ENCODE data around the gene TTK.

The TTK gene

GRCh38 chr6:80004173-80005072 lies at the start of gene TTK:
TSS of gene TTK (plus strand) at chr6:80004649. CDS start at chr6:80005844, 1,195 bp downstream.
- DNase-seq = peak; percentile 96

GRCh38 chr6:79954849-79955248 lies 49.6 kb upstream of the TTK start:
- DNase-seq = no peak

- DNase-seq = no peak
These were observed 39.8 kb upstream of the TTK start for GRCh38 chr6:79964607-79965081.

GRCh38 chr6:79967178-79967577 lies 37.3 kb upstream of the TTK start:
- no peak for DNase-seq

GRCh38 chr6:79969784-79970183 lies 34.7 kb upstream of the TTK start:
- no peak for DNase-seq

- no peak for DNase-seq
These were observed 33.3 kb upstream of the TTK start for GRCh38 chr6:79971193-79971592.

GRCh38 chr6:79981652-79982051 lies 22.8 kb upstream of the TTK start:
- DNase-seq = no peak

GRCh38 chr6:79984261-79984660 lies 20.2 kb upstream of the TTK start:
- DNase-seq = no peak

- DNase-seq = no peak
These were observed 19.3 kb upstream of the TTK start for GRCh38 chr6:79985128-79985527.

- DNase-seq = no peak
These were observed 14.8 kb upstream of the TTK start for GRCh38 chr6:79989641-79990040.

- DNase-seq = no peak
These were observed 11.2 kb upstream of the TTK start for GRCh38 chr6:79993012-79993910.

- no peak for DNase-seq
These were observed 10.5 kb upstream of the TTK start for GRCh38 chr6:79993911-79994309.

GRCh38 chr6:79997728-79998127 lies 6.7 kb upstream of the TTK start:
- no peak for DNase-seq

- DNase-seq = no peak
These were observed 3.1 kb upstream of the TTK start for GRCh38 chr6:80001337-80001736.

GRCh38 chr6:80003826-80004172 lies 650 bp upstream of the TTK start:
- no peak for DNase-seq

- DNase-seq = no peak
These were observed 957 bp downstream of the TTK start for GRCh38 chr6:80005406-80005805.

GRCh38 chr6:80006541-80006940 lies 2.1 kb downstream of the TTK start:
- no peak for DNase-seq

- no peak for DNase-seq
These were observed 5.1 kb downstream of the TTK start for GRCh38 chr6:80009531-80009930.

GRCh38 chr6:80010288-80010687 lies 5.8 kb downstream of the TTK start:
- DNase-seq = no peak

- DNase-seq = no peak
These were observed 11.5 kb downstream of the TTK start for GRCh38 chr6:80015839-80016435.

- DNase-seq = no peak
These were observed 16.1 kb downstream of the TTK start for GRCh38 chr6:80020381-80021120.

- no peak for DNase-seq
These were observed 16.7 kb downstream of the TTK start for GRCh38 chr6:80021131-80021530.

- no peak for DNase-seq
These were observed 17.1 kb downstream of the TTK start for GRCh38 chr6:80021591-80021990.
